Measurements from ENCODE around the gene ARFIP1. TPM values are rescaled to one million over a fixed set of nuclear protein-coding genes. Genes with fewer than 3 reads are reported as not detected.

Gene ARFIP1
- total RNA-seq, 1 donor from 2014 or later, result 11.6 TPM

- Histone ChIP-seq H3K27ac (no peak overlapping the region), H3K4me1 (no peaks in the 10 kb centered on the region), H3K27me3 (no peaks in the 10 kb centered on the region), H3K36me3 (no peaks in the 10 kb centered on the region), H3K9me3 (no peaks in the 10 kb centered on the region), H3K4me3 (no peak overlapping the region)
- TF ChIP-seq, protein P1, sequence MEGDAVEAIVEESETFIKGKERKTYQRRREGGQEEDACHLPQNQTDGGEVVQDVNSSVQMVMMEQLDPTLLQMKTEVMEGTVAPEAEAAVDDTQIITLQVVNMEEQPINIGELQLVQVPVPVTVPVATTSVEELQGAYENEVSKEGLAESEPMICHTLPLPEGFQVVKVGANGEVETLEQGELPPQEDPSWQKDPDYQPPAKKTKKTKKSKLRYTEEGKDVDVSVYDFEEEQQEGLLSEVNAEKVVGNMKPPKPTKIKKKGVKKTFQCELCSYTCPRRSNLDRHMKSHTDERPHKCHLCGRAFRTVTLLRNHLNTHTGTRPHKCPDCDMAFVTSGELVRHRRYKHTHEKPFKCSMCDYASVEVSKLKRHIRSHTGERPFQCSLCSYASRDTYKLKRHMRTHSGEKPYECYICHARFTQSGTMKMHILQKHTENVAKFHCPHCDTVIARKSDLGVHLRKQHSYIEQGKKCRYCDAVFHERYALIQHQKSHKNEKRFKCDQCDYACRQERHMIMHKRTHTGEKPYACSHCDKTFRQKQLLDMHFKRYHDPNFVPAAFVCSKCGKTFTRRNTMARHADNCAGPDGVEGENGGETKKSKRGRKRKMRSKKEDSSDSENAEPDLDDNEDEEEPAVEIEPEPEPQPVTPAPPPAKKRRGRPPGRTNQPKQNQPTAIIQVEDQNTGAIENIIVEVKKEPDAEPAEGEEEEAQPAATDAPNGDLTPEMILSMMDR (IDR thresholded peaks at IDR 0.05), result no peak
- intact Hi-C loops (cut with DNase I), result no loop called here
- DNase-seq (ENCODE audit: low spot score in 2 of 2), result no peak
These were observed 171.6 kb downstream of the ARFIP1 start for GRCh38 chr4:152951348-152951747.

DNA sequence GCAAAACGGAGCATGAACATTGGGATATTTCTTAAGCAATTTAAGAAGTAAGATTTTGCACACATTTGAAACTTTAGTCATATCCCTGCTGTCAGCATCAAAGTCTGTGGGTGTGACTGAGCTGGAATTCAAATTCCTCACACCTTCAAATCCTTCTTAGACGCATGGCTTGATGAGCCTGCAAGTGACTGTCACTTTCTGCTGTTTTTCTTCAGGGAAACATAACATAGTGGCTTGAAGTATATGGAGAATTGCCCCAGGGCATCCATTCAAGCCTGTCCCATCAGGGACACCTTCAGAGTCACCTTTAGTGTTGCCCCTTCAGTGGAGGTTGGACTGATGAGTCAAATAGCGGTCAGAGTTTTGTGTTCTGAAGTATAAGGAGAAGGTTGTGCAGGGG lies 173.8 kb downstream of the ARFIP1 start:
- H3K27ac ChIP-seq, result no peak overlapping the region
- intact Hi-C loops (cut with DNase I), result no loop called here
- no peaks in the 10 kb centered on the region for H3K36me3 ChIP-seq
- TF ChIP-seq, protein P1 (IDR thresholded peaks at IDR 0.05), result no peak
- H3K4me3 ChIP-seq, result no peak overlapping the region
- no peak for DNase-seq (ENCODE audit: low spot score in 2 of 2)
- no peaks in the 10 kb centered on the region for H3K27me3 ChIP-seq
- no peaks in the 10 kb centered on the region for H3K4me1 ChIP-seq
- H3K9me3 ChIP-seq, result no peaks in the 10 kb centered on the region

GRCh38 chr4:152954741-152955140 lies 175.0 kb downstream of the ARFIP1 start:
- Histone ChIP-seq H3K4me1 (no peaks in the 10 kb centered on the region), H3K27ac (no peak overlapping the region), H3K4me3 (no peak overlapping the region), H3K36me3 (no peaks in the 10 kb centered on the region), H3K9me3 (no peaks in the 10 kb centered on the region), H3K27me3 (no peaks in the 10 kb centered on the region)
- intact Hi-C loops (cut with DNase I), result no loop called here
- TF ChIP-seq, protein P1 (IDR thresholded peaks at IDR 0.05), result no peak
- no peak for DNase-seq (ENCODE audit: low spot score in 2 of 2)

DNA sequence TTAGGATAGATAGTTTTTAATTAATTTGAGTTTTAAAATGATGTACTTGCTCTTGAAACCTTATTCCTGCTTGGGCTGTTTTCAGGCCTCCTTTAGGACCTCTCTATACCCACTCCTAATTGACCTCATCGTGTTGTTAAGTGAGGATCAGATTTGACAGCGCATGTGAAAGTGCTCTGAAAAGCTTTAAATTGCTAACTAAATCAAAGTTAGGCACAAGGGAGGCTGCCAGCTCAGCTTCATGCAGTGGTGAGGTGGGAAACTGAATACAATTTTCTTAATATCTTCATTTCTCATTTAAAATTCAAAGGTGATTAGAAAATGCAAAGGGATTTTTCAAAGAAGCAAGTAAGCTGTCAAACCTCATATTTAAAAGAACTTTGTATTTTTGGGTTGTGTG lies 176.4 kb downstream of the ARFIP1 start:
- intact Hi-C loops (cut with DNase I), result no loop called here
- no peak for DNase-seq (ENCODE audit: low spot score in 2 of 2)
- no peaks in the 10 kb centered on the region for H3K9me3 ChIP-seq
- no peak overlapping the region for H3K27ac ChIP-seq
- no peaks in the 10 kb centered on the region for H3K36me3 ChIP-seq
- TF ChIP-seq, protein P1 (IDR thresholded peaks at IDR 0.05), result no peak
- no peak overlapping the region for H3K4me3 ChIP-seq
- H3K27me3 ChIP-seq, result no peaks in the 10 kb centered on the region
- H3K4me1 ChIP-seq, result no peaks in the 10 kb centered on the region

DNA sequence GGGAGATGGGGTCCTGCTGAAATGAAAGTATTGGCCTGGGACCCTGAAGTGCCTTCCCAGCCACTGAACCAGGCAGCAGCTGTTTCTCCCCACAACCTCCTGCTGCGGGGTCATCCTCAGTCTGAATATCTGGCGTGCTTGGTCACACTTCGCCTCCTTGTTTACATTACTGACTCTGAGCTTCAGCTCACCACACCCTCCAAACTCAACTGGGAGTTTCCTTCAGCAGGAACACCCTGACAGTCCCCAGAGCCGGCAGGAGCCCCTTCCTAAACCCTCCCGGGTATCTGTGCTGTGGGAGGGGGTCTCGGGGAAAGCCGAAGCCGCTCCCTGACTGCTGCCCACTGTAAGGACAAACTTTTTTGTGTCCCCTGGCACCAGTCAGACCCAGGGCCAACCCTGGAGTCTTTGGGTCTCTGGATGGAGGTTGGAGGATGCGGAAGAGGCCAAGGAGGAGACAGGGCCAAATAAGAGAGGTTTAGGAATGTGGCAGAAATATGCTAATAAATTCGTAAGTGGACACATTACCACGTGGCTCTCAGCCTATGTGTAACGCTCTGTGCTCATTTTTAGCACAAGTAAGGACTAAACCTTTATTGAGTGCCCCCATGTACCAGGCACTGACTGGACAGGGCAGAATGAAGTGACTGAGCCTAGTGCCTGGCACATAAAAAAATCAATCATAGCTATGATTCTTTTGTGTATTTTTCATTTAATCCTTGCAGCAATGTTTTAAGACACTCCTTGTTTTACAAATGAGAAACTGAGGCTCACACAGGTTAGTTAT lies 177.1 kb downstream of the ARFIP1 start:
- intact Hi-C loops (cut with DNase I), result no loop called here
- TF ChIP-seq, protein P1 (IDR thresholded peaks at IDR 0.05), result no peak
- Histone ChIP-seq H3K27ac (no peak overlapping the region), H3K36me3 (no peaks in the 10 kb centered on the region), H3K27me3 (no peaks in the 10 kb centered on the region), H3K4me1 (no peaks in the 10 kb centered on the region), H3K9me3 (no peaks in the 10 kb centered on the region), H3K4me3 (no peak overlapping the region)
- no peak for DNase-seq (ENCODE audit: low spot score in 2 of 2)
